ENCODE results near the gene NTSR2.

DNA sequence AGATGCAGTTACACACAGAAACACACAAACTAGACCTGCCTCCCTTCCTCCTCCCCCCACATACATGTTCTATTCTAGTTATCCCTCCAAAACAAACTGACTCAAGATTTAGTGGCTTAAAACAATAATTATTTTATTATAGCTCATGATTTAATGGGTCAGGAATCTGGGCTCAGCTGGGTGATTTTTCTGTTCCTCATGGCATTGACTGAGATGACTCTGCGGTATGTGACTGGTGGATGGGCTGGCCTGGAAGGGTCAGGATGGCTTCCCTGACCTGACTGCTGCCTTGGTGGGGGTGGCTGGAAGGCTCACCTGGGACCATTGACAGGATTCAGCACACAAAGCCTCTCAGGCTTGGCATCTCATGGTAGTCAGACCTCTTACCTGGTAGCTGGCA lies 33.7 kb upstream of the NTSR2 start:
- TF ChIP-seq, protein P1, sequence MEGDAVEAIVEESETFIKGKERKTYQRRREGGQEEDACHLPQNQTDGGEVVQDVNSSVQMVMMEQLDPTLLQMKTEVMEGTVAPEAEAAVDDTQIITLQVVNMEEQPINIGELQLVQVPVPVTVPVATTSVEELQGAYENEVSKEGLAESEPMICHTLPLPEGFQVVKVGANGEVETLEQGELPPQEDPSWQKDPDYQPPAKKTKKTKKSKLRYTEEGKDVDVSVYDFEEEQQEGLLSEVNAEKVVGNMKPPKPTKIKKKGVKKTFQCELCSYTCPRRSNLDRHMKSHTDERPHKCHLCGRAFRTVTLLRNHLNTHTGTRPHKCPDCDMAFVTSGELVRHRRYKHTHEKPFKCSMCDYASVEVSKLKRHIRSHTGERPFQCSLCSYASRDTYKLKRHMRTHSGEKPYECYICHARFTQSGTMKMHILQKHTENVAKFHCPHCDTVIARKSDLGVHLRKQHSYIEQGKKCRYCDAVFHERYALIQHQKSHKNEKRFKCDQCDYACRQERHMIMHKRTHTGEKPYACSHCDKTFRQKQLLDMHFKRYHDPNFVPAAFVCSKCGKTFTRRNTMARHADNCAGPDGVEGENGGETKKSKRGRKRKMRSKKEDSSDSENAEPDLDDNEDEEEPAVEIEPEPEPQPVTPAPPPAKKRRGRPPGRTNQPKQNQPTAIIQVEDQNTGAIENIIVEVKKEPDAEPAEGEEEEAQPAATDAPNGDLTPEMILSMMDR (IDR thresholded peaks at IDR 0.05), result no peak
- TF ChIP-seq POLR2AphosphoS5 (IDR thresholded peaks at IDR 0.05; ENCODE audit: insufficient read depth in 1 of 2, low read depth in 1 of 2), result no peak
